ENCODE measurements around the gene EPN3.

DNA sequence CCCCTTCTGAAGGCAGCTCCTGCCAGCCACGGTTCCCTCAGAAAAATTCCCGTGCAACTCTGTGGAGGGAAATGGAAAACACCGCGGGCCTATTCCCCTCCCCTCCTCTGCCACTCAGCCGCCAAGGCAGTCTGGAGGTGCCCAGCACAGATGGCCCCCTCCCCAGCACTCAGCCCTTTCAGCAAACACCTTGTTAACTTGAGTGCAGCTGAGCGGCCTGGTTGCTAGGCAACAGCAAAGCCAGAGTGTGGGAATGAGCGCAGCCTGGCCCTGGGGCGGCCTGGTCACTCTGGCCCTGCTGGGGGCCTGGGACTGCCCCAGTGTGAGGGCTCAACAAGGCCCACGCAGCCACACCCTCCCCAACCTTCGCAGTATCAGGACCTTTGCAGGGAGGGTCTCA, 60.8 kb downstream of the EPN3 start:
- TF ChIP-seq EZH2phosphoT487 (conservative IDR thresholded peaks at IDR 0.05; ENCODE audit: low read length) (no peak), CTCF (IDR thresholded peaks at IDR 0.05; ENCODE audit: insufficient read depth, low read length, poor library complexity, severe bottlenecking) (no peak)
